Adrenal gland (tissue), 5 donors: Measurements from ENCODE around the gene KAT7.

Experiments used
- POLR2A ChIP-seq, 2 donors: fragments of 450-650 bp; IDR thresholded peaks; one replicate each; pipeline ENCODE4 v1.6.1; 2017; ENCODE audit warnings: antibody characterized with exemption in 2 of 2, mild to moderate bottlenecking in 2 of 2, moderate library complexity in 1 of 2
- TF ChIP-seq, protein P1 (sequence below), 6 experiments: fragments of 450-650 bp in 4 of 6; fragments of 200-600 bp in 2 of 6; sonication (generic) in 1 of 6; IDR thresholded peaks; 1 replicate in 5 of 6; 2 replicates in 1 of 6; pipeline versions ENCODE4 v1.5.1 to v1.8.0; 2016 to 2021; ENCODE audit warnings: antibody characterized with exemption in 6 of 6, mild to moderate bottlenecking in 2 of 6, moderate library complexity in 1 of 6
- donor health status: DM: no; HTN: no; CAD: no.

- TF ChIP-seq POLR2A (IDR thresholded peaks at IDR 0.05): no peak
- TF ChIP-seq, protein P1, sequence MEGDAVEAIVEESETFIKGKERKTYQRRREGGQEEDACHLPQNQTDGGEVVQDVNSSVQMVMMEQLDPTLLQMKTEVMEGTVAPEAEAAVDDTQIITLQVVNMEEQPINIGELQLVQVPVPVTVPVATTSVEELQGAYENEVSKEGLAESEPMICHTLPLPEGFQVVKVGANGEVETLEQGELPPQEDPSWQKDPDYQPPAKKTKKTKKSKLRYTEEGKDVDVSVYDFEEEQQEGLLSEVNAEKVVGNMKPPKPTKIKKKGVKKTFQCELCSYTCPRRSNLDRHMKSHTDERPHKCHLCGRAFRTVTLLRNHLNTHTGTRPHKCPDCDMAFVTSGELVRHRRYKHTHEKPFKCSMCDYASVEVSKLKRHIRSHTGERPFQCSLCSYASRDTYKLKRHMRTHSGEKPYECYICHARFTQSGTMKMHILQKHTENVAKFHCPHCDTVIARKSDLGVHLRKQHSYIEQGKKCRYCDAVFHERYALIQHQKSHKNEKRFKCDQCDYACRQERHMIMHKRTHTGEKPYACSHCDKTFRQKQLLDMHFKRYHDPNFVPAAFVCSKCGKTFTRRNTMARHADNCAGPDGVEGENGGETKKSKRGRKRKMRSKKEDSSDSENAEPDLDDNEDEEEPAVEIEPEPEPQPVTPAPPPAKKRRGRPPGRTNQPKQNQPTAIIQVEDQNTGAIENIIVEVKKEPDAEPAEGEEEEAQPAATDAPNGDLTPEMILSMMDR (IDR thresholded peaks at IDR 0.05): no peak
Observed at GRCh38 chr17:49759203-49759602, 29.3 kb upstream of the KAT7 start.
